Cortex of kidney (tissue), 1 donor: ENCODE results near the gene SPIB.
"Not testable (repeated sequence)": the region's sequence is repeated elsewhere in the genome, so short reads cannot be mapped to it uniquely, and the experiment has no call there.

ENCODE experiments used
- DNase-seq: peaks from one replicate; lab custom pipeline; 2025; lab: John Stamatoyannopoulos, UW

SPIB gene

DNA sequence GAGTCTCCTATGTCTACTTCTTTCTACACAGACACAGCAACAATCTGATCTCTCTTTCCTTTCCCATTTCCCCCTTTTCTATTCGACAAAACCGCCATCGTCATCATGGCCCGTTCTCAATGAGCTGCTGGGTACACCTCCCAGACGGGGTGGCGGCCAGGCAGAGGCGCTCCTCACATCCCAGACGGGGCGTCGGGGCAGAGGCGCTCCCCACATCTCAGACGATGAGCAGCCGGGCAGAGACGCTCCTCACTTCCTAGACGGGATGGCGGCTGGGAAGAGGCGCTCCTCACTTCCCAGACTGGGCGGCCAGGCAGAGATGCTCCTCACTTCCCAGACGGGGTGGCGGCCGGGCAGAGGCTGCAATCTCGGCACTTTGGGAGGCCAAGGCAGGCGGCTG, 27.8 kb upstream of the SPIB start:
- not testable (repeated sequence) for DNase-seq

DNA sequence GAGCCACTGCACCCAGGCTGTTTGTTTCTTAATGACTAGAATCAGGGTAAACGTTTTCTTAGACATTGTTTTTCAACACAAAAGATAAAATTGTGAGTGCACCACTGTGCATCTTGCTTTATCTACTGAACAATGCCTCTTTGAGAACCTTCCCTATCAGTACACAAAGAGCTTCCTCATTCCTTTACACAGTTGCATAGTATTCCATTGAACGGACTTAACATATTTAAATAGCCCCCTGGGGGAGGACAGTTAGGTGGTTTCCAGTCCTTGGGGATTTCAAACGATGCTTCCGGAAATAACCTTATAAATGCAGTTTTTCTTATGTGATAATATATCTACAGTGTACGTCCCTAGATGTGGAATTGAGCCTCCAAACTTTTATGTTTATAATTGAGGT, 26.0 kb upstream of the SPIB start:
- no peak for DNase-seq

DNA sequence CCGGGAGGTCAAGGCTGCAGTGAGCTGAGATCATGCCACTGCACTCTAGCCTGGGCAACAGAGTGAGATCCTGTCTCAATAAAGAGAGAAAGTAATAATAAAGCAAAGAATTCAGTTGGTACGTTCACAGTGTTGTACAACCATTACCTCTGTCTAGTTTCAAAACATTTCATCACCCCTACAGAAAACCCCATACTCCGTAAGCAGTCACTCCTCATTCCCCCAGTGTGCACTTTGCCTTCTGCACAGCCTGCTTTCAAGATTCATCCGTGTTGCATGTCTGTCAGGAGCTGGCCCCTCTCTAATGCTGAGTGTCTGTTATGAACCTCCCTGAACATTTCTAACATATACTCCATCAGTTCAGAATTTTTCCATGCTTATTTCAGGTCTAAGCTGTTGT, 25.1 kb upstream of the SPIB start:
- no peak for DNase-seq

DNA sequence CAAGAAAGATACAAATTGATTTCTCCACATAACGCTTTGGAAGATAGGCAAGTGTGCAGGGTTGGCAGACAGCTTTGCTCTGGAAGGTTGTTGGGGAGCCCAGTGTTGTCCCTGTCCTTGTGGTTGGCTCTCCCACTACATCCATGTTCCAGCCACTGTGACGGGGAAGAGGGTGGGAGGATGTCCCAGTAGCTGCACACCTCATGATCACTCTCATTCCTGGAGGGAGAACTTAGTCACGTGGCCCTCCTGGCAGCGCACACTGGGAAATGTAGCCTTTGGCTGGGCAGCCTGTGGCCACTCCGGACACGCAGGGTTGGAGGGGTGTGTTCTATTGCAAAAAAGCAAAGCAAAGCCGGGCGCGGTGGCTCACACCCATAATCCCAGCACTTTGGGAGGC, 24.7 kb upstream of the SPIB start:
- DNase-seq = no peak

DNA sequence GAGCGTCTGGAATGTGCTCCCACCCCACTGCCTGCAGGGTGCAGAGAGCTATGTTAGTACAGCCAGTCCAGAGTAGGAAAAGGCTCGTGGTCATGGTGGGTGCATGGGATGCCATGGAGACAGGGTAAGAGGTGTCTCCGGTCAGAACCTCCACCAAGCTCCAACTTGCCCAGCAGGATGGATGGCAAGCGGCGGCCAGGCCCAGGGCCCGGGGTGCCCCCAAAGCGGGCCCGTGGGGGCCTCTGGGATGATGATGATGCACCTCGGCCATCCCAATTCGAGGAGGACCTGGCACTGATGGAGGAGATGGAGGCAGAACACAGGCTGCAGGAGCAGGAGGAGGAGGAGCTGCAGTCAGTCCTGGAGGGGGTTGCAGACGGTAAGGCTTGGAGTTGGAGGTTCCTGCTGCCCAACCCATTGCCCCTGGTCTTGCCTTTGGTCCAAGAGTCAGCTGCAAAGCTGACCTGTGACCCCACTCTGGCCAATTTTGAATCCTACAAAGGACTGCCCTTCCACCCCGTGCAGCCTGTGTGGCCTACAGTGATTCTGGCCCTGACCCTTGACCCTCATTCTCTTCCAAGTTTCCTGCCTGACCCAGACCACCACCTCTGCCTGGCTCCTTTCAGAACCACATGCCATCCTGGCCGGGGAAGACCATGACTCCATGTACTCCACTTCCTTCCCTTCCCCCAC, 19.9 kb upstream of the SPIB start:
- DNase-seq = no peak

DNA sequence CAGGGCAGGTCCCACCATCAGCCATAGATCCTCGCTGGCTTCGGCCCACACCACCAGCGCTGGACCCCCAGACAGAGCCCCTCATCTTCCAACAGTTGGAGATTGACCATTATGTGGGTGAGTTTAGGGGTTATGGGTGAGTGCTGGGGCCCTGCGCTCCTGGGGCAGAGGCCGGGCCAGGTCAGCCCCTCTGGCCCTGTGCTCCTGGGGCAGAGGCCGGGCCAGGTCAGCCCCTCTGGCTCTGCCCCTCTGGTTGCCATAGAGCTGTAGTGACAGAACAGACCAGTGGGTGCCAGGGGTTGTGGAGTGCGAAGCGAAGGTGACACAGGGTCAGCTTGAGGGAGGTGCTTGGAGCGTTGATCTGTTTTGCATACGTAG, 19.4 kb upstream of the SPIB start:
- no peak for DNase-seq

DNA sequence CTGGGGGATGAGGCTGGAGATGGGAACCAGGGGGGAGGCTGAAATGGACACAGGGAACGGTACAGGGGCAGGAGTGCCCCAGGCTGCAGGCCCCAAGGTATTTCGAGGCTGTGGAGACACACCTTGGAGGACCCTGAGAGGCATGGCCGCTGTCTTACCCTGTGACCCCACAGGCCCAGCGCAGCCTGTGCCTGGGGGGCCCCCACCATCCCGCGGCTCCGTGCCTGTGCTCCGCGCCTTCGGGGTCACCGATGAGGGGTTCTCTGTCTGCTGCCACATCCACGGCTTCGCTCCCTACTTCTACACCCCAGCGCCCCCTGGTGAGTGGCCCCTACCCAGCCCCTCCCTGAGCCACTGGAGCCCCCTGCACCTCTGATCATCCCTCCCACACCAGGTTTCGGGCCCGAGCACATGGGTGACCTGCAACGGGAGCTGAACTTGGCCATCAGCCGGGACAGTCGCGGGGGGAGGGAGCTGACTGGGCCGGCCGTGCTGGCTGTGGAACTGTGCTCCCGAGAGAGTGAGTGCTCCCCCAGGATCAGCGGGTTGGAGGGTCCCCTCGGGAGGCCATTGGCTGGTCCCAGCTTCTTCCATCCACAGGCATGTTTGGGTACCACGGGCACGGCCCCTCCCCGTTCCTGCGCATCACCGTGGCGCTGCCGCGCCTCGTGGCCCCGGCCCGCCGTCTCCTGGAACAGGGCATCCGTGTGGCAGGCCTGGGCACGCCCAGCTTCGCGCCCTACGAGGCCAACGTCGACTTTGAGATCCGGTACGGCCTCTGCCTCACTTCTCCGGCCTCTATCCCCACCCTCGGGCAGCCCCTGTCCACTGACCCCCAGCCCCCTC, 16.9 kb upstream of the SPIB start:
- no peak for DNase-seq

DNA sequence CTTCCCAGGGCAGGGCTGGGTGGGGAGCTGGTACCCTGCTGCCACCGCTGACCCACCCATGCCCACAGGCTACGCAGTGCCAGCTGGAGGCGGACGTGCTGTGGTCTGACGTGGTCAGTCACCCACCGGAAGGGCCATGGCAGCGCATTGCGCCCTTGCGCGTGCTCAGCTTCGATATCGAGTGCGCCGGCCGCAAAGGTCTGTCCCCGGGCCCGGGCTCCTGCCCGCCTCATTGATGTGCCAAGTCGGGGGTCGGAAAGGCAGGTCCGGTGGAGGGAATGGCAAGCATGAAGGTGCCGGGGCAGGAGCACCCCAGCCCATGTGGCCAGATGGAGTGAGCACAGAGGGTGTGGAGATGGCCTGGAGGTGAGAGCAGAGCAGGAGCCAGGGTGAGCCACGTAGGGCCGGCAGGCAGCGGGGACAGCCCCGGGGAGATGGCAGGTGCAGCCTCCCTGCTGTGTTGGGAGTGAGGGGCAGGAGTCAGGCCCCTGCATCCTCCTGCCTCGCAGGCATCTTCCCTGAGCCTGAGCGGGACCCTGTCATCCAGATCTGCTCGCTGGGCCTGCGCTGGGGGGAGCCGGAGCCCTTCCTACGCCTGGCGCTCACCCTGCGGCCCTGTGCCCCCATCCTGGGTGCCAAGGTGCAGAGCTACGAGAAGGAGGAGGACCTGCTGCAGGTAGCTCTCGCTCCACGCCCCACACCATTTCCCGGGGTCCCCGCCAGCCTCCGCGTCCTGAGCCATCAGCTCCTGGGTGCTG, 16.0 kb upstream of the SPIB start:
- no peak for DNase-seq

DNA sequence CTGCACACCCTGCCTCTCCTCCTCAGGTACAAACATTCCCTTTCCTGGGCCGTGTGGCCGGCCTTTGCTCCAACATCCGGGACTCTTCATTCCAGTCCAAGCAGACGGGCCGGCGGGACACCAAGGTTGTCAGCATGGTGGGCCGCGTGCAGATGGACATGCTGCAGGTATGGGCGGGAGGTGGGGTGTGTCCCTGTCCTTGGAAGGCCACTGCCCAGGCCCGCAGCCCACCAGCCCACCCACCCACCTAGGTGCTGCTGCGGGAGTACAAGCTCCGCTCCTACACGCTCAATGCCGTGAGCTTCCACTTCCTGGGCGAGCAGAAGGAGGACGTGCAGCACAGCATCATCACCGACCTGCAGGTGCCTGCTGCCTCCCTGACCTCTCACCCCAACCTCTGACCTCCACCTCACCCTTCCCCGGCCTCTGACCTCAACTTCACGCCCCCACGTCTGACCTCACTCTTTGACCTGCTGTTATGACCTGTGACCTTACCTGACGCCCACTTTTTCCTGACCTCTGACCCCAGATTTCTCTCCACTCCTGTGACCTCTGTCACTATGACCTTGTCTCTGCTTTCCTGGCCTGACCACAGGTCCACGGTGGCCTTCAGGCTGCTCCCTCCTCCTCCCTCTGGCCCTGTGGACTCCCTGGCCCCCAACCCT, 12.4 kb upstream of the SPIB start:
- no peak for DNase-seq

DNA sequence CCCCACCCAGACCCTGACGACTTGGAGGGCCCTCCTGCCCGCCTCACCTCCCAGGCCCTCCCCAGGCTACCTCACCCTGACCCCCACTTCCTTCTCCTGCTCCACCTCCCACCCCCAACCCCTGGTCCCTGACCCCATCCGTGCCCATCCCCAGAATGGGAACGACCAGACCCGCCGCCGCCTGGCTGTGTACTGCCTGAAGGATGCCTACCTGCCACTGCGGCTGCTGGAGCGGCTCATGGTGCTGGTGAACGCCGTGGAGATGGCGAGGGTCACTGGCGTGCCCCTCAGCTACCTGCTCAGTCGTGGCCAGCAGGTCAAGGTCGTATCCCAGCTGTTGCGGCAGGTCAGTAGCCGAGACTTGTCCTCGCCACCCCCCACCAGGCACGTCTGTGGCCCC, 11.9 kb upstream of the SPIB start:
- no peak for DNase-seq

DNA sequence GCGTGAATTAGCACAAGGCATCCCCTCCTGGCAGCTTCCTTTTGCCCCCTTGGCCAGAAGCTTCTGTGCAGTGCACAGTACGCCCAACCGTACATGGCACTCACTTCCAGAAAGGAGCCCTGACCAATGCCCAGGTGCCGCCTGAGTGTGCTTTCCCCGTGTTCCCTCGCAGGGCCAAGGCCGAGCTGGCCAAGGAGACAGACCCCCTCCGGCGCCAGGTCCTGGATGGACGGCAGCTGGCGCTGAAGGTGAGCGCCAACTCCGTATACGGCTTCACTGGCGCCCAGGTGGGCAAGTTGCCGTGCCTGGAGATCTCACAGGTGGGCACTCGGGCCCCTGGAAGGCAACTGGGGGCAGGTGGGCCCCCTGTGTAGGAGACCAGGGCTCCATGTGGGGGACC, 9.4 kb upstream of the SPIB start:
- no peak for DNase-seq

DNA sequence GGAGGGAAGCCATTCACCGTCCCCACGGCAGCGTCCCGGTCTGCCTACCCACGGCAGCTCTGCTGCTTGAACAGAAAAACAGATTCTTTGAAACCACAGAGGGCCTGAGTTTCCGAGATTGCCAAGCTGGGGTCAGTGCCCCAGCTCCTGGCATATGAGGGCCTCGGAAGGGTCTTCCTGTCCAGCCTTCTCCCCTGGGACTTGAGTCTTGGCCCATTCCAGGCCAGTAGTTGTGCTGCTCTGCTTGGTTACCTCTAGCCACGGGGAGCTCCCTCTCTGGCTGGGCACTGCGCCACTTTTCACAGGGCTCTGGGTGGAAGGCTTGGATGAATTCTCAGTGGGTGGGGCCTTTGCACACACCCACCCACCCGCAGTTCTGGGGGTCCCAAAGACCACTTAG, 8.6 kb upstream of the SPIB start:
- no peak for DNase-seq

DNA sequence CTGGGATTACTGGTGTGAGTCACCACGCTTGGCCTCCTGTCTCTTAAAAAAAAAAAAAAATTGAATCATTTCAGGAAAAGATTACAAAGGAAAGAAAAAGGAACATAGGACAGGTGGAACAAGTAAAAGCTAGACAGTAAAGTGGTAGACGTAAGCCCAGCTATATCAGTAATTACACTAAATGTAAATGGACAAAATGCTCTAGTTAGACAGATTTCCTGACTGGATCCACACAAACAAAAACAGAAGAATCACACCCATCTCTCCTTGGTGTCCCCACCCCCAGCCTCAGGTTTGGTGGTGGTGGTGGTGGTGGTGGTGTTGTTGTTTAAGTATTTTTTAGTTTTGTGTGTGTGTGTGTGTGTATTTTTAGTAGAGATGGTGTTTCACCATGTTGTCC, 6.3 kb upstream of the SPIB start:
- DNase-seq = no peak

DNA sequence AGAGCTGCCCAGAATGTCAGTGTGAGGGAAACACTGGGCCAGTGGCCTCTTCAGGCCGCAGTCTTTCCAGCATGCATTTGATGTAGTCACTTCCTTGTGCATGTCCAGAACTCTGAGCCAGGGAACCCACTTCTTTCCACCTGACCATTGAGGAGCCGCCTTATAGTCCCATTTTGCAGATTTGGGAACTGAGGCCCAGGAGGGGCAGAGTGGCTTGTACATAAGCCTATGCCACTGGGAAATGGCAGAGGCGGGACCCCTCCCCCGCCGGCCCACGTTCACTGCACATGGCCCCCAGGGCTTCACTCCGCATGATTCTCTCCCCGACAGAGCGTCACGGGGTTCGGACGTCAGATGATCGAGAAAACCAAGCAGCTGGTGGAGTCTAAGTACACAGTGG, 5.6 kb upstream of the SPIB start:
- DNase-seq = no peak

DNA sequence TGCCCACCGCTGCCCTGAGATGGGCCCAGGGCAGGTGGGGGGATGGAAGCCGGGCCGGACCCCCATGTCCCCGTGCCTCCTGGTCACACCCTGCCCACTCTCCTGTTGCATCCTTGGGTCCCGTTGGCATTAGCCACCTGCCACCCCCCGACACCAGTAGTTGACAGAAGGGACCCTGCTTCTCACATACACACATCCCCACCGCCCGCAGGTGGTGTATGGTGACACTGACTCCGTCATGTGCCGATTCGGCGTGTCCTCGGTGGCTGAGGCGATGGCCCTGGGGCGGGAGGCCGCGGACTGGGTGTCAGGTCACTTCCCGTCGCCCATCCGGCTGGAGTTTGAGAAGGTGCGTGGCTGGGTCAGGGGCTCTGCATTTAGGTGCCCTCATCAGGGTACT, 5.2 kb upstream of the SPIB start:
- no peak for DNase-seq

DNA sequence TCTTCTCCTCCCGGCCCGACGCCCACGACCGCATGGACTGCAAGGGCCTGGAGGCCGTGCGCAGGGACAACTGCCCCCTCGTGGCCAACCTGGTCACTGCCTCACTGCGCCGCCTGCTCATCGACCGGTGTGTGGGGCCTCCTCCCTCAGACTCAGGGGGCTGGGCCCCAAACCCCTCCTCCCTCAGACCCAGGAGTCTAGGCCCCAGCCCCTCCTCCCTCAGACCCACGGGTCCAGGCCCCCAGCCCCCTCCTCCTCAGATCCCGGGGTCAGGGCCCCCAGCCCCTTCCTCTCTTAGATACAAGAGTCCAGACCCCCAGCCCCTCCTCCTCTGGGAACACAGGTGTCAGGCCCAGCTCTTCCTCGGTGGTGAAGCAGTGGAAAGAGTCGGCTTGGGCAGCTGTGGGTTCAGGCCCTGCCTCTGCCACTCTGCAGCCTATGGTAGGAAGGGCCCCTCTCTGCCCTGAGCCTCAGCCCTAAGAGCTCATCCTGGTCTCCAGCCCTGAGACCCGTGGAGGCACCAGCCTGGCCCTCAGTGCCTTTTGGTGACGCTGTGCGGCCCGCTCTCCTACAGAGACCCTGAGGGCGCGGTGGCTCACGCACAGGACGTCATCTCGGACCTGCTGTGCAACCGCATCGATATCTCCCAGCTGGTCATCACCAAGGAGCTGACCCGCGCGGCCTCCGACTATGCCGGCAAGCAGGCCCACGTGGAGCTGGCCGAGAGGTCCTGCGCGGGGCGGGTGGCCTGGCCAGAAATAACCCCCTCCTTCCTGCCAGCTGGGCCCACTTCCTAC, 3.7 kb upstream of the SPIB start:
- DNase-seq = no peak

DNA sequence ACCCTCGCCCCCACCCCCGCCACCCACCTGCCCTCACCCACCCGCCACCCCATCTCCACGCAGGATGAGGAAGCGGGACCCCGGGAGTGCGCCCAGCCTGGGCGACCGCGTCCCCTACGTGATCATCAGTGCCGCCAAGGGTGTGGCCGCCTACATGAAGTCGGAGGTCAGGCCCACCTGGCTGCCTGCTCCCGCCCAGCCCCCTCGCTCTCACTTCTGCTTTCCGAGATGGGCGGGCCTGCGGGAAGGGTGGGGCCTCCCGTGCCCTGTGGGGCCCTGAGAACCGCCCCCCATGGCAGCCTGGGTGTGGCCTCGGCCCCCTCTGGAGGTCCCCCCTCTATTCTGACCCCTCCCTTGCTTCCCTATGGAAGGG, 3.1 kb upstream of the SPIB start:
- no peak for DNase-seq

DNA sequence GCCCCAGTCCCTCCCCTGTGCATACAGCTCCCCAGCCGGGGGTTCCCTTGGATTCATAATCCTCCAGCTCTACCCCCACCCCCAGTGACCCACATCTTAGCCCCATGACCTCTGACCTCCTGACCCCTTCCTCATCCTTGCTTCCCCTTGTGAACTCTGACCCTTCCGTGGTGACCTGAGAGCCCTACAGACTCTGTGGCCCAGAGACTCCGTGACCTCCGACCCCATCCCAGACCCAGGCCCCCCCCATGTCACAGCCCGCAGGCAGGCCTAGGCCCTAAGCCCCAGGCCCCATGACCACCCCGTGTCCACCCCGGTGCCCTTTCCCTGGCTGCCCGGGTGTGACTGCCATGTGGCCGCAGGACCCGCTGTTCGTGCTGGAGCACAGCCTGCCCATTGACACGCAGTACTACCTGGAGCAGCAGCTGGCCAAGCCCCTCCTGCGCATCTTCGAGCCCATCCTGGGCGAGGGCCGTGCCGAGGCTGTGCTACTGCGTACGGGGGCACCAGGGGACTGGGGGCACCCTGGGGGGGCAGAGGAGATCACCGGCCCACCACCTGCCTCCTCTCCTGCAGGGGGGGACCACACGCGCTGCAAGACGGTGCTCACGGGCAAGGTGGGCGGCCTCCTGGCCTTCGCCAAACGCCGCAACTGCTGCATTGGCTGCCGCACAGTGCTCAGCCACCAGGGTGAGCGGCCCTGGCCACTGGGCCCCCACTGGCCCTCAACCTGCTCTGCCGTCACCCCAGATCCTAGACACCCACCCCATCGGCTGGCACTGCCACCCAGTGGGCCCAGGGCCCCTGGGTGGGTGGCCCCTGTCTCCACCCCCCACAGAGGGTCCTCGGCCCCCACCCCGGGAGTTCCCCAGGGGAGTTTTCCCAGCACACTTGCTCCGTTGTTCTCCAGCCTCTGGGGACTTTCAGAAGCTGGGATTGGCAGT, 2.4 kb upstream of the SPIB start:
- no peak for DNase-seq

DNA sequence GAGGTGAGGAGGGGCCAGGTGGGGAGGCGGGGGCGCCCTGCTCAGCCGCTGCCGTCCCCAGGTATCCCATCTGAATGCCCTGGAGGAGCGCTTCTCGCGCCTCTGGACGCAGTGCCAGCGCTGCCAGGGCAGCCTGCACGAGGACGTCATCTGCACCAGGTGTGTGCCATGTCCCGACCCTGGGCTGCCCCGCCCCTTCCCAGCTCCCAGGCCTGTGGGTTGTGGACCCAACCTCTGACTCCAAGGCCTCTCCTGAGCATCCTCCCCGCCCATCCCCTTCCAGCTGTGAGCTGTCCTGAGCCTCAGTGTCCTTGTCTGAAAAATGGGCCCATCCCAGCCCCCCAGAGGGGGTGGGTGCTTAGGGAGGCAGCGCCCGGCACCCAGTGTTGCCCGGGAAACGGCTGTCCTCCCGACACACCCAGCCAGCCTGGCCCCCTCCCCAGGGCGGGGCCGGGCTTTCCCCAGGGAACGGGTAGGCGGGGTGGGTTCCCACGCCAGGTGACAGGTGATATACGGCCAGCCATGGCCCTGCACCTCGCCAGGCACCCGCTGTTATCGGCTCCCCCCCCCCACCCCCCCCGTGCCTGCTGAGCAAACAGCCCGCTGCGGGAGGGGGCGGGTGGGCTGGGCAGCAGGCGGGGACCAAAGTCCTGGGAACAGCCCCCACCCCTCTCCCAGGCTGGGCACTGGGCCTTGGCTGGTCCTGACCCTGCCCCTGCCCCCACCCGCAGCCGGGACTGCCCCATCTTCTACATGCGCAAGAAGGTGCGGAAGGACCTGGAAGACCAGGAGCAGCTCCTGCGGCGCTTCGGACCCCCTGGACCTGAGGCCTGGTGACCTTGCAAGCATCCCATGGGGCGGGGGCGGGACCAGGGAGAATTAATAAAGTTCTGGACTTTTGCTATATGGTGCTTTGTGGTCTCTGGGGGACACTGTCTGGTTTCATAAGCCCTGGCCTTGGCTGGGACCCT, 1.3 kb upstream of the SPIB start:
- no peak for DNase-seq
